ENCODE results near the gene UST. TPM values are rescaled to one million over a fixed set of nuclear protein-coding genes. Genes with fewer than 3 reads are reported as not detected.
"Not testable (repeated sequence)": the region's sequence is repeated elsewhere in the genome, so short reads cannot be mapped to it uniquely, and the experiment has no call there.

The UST gene
- polyA plus RNA-seq, 4 donors: 9.1 to 16.5 (median 12.4) TPM

DNA sequence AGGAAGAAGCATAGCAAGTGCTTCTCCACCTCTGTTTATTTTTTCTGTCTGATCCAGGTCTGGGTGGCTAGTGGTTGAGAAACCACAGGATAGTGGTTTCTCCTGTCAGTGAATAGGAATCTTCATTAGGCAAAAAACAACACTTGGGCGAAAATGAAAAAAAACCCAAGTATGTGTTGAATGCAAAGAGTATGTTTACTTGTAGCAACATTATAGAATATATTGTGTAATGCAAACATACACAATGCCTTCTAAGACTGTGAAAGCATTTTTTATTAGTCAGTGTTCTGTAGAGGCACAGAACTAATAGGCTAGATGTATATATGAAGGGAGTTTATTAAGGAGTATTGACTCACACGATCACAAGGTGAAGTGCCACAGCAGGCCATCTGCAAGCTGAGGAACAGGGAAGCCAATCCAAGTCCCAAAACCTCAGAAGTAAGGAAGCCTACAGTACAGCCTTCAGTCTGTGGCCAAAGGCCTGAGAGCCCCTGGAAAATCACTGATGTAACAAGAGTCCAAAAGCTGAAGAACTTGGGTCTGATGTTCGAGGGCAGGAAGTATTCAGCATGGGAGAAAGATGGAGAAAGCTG lies 111.1 kb downstream of the UST start:
- no peak for DNase-seq (ENCODE audit: low read depth in 4 of 4, low spot score in 3 of 4)

- not testable (repeated sequence) for DNase-seq (ENCODE audit: low read depth in 4 of 4, low spot score in 3 of 4)
Measured at GRCh38 chr6:148864132-148864531, 117.3 kb downstream of the UST start.

- no peak for DNase-seq (ENCODE audit: low read depth in 4 of 4, low spot score in 3 of 4)
Measured at GRCh38 chr6:148864941-148865340, 118.1 kb downstream of the UST start.

GRCh38 chr6:148866657-148867268 lies 119.9 kb downstream of the UST start:
- DNase-seq (ENCODE audit: low read depth in 4 of 4, low spot score in 3 of 4): no peak

- no peak for DNase-seq (ENCODE audit: low read depth in 4 of 4, low spot score in 3 of 4)
Measured at GRCh38 chr6:148867862-148868261, 121.0 kb downstream of the UST start.

DNA sequence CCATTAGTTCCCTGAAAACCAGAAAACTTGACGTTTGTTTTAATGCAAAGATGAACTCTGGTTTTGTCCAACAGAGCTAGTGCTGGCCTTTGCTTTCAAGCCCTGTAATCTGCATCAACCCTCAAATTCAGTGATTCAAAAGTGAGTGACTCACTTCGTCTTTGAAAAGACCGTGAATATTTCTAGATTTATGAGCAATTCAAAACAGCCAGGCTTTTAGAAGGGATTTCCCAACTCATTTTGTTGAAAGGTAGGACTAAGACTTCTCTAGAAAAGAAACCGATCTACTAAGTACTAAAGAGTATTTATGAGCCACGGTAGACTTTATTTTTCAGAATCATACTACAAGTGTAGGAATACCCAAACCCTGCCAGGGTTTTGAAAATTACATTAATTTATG lies 121.5 kb downstream of the UST start:
- no peak for DNase-seq (ENCODE audit: low read depth in 4 of 4, low spot score in 3 of 4)

- no peak for DNase-seq (ENCODE audit: low read depth in 4 of 4, low spot score in 3 of 4)
Measured at GRCh38 chr6:148868901-148869300, 122.1 kb downstream of the UST start.

GRCh38 chr6:148869585-148869984 lies 122.8 kb downstream of the UST start:
- no peak for DNase-seq (ENCODE audit: low read depth in 4 of 4, low spot score in 3 of 4)

DNA sequence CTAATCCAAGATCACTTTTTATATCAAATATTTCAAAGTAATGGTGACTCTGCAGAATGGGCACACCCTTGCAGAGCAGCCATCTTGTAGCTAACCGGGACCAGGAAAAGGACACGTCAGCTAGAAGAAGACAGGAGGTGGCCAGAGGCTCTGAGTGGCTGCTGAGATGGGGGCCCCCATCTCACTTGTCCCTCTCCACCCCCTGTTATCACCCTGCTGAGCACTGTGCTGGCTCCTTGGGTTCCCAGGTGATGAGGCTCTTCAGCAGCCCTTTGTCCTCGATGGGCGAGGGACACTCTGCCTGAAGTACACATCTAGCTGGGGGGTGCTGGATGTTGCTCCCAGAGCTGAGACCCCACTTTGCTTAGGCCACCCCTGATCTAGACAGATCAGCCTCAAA lies 126.3 kb downstream of the UST start:
- no peak for DNase-seq (ENCODE audit: low read depth in 4 of 4, low spot score in 3 of 4)

- DNase-seq (ENCODE audit: low read depth in 4 of 4, low spot score in 3 of 4): no peak
Measured at GRCh38 chr6:148873868-148874267, 127.0 kb downstream of the UST start.

- DNase-seq (ENCODE audit: low read depth in 4 of 4, low spot score in 3 of 4): no peak
Measured at GRCh38 chr6:148874698-148875293, 128.0 kb downstream of the UST start.

- DNase-seq (ENCODE audit: low read depth in 4 of 4, low spot score in 3 of 4): no peak
Measured at GRCh38 chr6:148878683-148879082, 131.9 kb downstream of the UST start.

DNA sequence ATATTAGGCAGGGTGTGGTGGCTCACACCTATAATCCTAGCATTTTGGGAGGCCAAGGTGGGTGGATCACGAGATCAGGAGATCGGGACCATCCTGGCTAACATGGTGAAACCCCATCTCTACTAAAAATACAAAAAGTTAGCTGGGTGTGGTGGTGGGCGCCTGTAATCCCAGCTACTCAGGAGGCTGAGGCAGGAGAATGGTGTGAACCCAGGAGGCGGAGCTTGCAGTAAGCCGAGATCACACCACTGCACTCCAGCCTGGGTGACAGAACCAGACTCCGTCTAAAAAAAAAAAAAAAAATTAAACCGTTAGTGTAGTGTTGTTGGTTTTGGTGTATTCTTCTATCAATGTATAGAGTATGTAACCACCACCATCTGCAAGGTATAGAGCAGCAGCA lies 133.9 kb downstream of the UST start:
- not testable (repeated sequence) for DNase-seq (ENCODE audit: low read depth in 4 of 4, low spot score in 3 of 4)

DNA sequence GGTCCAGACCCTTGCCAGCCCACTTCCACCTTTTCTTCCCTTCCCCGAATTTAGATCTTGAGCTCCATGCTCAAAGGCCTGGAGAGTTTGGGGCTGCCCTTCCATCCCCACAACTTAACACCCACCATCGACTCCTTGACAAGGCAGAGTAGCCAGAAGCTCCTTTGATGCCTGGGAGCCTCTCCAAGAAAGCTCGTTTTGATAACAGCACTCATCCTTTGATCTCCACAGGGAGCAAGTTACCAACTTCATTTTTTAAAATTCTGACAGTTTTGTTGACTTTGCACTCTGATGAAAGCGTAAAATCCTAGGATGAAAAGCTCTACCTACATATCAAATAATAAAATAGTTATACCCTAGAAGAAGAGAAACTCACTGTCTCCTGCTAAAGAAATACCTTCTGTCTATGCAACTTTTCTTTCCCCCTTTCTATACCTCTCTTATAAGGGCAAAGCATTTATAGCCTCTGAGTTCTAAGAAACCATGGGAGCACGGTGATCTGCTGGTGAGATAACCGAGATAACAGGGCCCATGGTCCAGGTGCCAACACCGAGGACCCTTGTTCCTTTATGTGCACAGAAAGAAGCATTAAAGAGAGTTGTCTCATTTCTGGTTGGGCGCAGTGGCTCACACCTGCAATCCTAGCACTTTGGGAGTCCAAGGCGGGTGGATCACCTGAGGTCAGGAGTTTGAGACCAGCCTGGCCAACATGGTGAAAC lies 134.9 kb downstream of the UST start:
- no peak for DNase-seq (ENCODE audit: low read depth in 4 of 4, low spot score in 3 of 4)

GRCh38 chr6:148883270-148883669 lies 136.4 kb downstream of the UST start:
- no peak for DNase-seq (ENCODE audit: low read depth in 4 of 4, low spot score in 3 of 4)

DNA sequence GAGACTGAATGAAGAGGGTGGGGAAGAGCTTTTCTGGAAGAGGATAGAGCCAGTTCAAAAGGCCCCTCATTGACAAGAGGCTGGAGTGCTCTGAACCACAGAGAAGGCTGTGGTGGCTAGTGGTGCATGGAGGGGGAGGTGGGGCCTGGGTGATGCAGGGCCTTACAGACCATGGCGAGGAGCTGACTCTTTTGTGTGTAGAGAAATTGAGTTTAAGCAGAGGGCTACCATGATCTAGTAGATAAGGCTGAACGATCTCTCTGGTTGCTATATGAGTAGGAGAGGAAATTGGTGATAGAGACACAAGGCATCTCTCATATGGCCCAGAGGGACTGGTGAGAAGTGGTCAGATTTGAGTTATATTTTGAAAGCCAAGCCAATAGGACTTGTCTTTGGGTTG lies 137.6 kb downstream of the UST start:
- no peak for DNase-seq (ENCODE audit: low read depth in 4 of 4, low spot score in 3 of 4)

- DNase-seq (ENCODE audit: low read depth in 4 of 4, low spot score in 3 of 4): no peak
Measured at GRCh38 chr6:148885136-148885865, 138.5 kb downstream of the UST start.

DNA sequence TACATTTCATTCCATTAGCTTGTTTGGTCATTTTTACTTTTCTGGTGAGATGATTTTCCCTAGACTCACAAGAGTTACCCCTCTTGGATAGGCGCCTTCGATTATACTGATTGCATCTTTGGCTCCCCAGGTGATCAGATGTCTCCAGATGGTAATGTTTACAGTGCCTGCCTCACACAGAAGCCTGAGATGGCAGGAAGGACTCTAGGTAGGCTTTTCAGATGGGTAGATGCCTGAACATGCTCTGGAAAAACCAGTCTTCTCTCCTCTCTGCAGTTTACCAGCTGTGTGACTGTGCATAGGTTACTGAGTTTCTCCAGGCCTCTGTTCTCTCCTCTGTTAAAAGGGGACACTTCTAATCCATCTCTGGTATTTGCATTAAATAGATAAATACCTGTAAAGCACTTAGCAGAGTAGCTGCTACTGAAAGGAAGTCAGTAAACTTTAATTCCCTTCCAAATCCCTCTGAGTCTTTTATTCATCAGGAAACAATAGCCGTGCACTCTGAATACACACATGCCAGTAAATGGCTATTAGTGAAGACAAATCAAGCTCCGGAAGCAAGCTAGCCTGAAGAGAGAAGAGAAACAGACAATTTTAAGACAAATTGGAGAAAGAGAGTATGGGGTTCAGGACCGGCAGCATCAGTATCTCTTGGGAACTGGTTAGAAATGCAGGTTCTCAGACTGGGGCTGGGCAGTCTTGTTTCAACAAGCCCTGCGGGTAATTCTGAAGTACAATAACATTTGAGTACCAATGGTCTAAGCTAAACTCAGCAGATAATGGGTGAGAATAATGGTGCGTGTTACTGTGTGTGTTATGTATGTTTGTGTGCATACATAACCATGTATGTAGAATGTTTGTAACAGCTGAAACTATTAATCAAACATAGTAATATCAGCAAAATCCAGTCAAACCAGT lies 139.4 kb downstream of the UST start:
- DNase-seq (ENCODE audit: low read depth in 4 of 4, low spot score in 3 of 4): no peak

DNA sequence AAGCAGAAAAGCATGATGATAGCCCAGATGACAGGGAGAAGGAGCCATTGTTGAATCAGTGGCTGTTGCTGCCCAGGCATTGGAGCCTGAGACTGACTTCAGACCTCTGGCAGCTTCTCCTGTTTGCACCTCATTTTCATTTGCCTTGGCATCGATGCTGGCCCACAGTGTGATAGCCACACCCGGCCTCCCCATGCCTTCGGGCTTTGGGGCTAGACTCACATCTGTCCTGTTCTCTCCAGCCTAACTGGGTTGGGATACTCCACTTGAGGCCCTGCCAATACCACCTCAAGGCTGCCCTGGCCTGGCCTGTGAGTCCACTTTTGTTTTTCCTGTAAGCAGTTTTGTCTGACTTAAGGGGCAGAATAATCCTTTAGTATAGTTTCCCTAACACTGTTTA lies 140.4 kb downstream of the UST start:
- DNase-seq (ENCODE audit: low read depth in 4 of 4, low spot score in 3 of 4): no peak

DNA sequence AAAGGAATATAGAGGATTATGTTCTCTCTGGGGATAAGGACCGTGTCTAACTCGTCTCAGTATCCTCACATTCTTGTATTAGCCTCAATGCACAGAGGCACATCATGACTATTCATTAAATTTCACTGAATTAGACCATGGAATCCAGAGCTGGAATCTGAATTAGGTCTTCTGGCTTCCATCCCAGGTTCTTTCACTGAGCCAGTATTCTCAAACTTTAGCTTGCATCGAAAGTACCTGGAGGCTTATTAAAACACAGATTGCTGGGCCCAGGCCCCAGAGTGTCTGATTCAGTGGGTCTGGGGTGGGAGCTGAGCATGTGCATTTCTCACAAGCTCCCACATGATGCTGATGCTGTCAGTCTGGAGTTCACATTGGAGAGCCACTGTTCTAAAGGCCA lies 142.0 kb downstream of the UST start:
- no peak for DNase-seq (ENCODE audit: low read depth in 4 of 4, low spot score in 3 of 4)
